ENCODE data around the gene LIMCH1.

DNA sequence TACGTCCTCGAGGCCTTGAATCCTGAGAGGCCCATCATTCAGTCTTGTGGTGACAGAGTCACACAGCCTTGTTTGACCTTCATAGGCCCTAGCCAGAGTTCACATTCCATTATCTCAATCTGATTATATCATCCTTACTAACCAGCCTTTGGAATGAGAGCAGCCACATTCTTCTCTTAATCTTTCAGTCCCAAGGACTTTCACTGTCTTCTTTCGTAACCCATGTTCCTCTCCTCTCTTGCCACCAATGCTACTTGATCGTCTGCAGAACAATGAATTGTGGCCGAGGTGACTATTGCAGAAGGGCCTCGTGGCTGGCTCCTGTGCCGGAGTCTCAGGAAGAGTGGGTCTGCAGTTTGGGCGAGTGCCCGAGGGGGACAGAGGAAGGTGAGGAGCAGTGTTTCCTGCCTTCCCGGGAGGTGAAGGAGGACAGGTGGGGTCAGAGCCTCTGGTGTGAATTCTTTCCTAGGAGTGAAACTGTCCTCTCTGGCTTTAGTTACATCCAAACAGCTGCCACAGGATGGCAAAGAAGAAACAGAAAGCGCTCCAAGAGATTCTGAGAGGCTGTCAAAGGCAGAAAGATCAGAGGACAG, 94.6 kb downstream of the LIMCH1 start:
- no peak for TF ChIP-seq EZH2 (IDR thresholded peaks at IDR 0.05; ENCODE audit: borderline replicate concordance, low read depth, low read length, severe bottlenecking)
- TF ChIP-seq, protein P1, sequence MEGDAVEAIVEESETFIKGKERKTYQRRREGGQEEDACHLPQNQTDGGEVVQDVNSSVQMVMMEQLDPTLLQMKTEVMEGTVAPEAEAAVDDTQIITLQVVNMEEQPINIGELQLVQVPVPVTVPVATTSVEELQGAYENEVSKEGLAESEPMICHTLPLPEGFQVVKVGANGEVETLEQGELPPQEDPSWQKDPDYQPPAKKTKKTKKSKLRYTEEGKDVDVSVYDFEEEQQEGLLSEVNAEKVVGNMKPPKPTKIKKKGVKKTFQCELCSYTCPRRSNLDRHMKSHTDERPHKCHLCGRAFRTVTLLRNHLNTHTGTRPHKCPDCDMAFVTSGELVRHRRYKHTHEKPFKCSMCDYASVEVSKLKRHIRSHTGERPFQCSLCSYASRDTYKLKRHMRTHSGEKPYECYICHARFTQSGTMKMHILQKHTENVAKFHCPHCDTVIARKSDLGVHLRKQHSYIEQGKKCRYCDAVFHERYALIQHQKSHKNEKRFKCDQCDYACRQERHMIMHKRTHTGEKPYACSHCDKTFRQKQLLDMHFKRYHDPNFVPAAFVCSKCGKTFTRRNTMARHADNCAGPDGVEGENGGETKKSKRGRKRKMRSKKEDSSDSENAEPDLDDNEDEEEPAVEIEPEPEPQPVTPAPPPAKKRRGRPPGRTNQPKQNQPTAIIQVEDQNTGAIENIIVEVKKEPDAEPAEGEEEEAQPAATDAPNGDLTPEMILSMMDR (IDR thresholded peaks at IDR 0.05; ENCODE audit: borderline replicate concordance, extremely low read depth, low read length, poor library complexity, severe bottlenecking) = no peak

All from DND-41 (cell line).